RCC 7860 (cell line): ENCODE results near the gene CSRNP2.

Experiments
- DNase-seq: peaks from one replicate; pipeline ENCODE4 v3.0.0-alpha.2; 2015; ENCODE audit warnings: low spot score
- FAIRE-seq: peaks from 2 replicates; lab custom pipeline; 2012; peaks lifted over from hg19 to GRCh38; lab: Jason Lieb, UNC

CSRNP2 gene, protein sequence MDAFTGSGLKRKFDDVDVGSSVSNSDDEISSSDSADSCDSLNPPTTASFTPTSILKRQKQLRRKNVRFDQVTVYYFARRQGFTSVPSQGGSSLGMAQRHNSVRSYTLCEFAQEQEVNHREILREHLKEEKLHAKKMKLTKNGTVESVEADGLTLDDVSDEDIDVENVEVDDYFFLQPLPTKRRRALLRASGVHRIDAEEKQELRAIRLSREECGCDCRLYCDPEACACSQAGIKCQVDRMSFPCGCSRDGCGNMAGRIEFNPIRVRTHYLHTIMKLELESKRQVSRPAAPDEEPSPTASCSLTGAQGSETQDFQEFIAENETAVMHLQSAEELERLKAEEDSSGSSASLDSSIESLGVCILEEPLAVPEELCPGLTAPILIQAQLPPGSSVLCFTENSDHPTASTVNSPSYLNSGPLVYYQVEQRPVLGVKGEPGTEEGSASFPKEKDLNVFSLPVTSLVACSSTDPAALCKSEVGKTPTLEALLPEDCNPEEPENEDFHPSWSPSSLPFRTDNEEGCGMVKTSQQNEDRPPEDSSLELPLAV

DNA sequence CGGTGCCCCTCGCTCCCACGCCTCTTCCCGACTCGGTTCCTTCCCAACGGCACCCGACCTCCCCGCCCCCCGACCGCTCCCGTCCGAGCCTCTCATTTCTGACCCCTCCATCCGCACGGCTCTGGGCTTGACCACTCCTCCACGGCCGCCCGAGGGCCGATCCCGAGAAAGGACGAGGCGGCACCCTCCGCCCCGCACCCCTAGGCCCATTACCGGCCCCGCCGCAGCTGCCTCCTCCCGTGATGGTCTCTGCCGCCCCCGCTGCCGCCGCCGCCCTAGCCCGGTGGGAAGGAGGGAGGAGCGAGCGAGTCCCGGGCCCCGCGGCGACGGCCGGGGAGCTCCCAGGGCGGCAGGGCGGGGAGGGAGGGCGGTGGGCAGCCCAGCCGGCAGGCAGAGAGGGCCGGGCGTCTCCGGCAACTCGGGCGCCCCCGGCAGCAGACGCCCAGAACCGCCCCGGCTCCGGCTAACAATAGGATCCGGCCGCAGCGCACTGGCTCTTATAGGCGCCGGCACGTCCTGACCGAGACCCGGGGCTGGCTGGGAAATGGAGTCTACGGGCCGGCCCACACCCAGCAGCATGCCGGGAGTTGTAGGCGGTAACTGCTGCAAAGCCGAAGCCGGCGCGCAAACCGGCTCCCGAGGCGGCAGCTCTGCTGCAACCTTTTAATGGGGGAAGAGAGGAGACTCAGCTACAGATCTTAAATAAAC lies at the start of gene CSRNP2:
CSRNP2 (minus strand) TSS at position 471 of the 708 bp plus-strand sequence. CDS start 7,035 bp downstream, outside the sequence.
- FAIRE-seq: no peak
- peak; percentile 84 for DNase-seq

DNA sequence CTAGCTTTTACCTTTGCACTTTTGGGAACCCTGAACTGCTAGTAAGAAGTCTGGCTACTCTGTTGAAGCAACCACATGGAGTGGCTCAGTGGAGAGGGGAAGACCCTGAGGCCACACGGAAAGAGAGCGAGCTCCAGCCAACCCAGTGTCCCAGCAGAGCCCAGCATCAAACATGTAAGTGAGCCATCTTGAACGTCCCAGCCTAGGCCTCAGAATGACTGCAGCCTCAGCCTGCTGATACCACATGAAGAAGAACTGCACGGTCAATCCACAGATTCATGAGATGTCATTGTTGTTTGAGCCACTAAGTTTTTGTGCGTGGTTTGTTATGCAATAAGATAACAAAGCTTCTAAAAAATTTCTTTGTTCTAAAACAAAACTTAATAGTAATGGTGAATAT lies 49.3 kb upstream of the CSRNP2 start:
- FAIRE-seq (no peak), DNase-seq (no peak)

DNA sequence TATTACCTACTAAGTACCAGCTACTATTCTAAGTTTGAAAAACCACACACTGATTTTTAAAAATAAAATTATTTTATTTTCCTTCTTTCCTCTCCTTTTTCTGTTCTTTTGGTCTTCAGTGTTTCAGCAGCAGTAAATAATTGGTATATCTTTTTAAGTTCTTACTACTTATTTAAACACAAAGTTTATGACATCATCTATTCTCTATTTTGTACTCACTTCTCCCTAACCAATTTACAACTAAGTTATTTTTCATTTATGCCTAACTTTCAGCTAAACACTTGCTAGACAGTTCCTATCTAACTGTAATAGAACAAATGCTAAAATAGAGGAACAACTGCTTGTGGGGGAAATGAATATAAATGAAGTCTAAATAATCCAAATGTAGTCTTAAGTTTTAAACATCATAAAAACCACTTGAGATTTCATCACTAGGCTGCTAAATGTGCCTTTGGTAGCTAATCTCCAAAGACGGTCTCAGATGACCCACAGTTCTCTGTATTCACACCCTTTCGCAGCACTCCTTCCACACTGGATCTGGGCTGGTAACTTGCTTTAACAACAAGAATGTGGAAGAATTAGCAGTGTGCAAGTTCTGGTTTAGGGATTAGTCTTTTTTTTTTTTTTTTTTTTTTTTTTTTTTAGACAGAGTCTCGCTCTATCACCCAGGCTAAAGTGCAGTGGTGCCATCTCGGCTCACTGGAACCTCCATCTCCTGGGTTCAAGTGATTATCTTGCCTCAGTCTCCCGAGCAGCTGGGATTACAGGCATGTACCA lies 48.5 kb upstream of the CSRNP2 start:
- DNase-seq: no peak
- no peak for FAIRE-seq

DNA sequence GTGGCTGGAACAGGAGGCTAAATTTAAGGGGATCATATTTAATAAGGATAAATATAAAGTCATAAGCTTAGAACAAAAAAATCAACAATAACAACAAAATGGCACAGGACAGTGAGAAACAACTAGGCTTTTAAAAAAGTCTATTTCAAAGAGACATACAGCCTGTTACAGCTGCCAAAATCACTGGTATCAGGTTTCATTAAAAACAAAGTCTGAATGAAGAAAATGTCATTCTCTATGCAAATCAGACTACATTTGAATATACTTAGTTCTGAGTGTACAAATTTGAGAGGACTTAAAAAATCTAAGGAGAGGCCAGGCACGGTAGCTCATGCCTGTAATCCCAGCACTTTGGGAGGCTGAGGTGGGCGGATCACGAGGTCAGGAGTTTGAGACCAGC lies 45.5 kb upstream of the CSRNP2 start:
- DNase-seq (no peak), FAIRE-seq (no peak)

DNA sequence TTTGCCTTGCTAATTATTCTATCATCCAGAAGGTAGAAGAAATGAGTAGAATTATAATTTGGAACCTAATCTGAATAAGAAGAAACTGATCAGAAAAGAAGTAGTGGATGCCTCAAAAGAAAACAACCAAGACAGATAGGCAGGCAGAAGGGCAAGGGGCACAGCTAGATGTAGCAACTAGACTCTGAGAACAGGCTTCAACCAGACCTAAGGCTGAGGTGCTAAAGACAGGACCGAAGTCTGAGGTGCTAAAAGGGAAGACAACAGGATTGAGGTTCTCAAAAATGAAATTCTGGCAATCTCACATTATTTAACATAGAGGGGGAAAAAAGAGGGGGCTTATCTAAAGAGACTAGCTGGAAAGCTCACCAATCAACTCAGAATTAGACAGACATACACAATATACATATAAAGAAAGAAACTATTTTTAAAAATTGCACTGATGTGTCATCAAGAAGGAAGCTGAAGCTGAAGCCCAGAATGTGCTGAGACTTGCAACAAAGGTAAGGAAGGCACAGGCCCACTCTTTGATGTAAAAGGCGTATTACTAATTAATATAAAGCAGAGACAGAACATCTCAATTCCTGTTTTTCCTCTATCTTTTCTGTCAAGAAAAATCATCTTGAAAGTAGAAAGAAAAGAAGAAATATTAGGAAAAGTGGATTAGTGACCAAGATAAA lies 43.8 kb upstream of the CSRNP2 start:
- FAIRE-seq (no peak), DNase-seq (no peak)

DNA sequence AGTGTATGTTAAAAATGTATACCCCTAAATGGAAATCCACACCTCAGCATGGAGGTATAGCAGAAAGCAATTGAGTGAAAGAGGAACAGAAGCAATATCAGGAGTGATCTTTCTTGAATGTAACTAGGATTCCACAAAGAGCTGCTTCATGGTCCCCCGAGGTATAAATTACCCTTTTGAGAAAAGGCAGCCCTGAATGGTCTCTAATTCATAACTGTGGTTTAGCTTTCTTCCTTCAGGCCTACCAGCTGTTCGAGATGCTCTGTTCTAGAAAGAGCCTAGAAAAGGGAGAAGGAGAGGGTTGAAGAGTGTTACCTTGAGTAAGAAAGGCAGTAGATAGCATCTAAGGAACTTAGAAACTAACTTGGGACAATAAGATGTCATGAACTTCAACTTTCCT lies 42.9 kb upstream of the CSRNP2 start:
- DNase-seq: no peak

DNA sequence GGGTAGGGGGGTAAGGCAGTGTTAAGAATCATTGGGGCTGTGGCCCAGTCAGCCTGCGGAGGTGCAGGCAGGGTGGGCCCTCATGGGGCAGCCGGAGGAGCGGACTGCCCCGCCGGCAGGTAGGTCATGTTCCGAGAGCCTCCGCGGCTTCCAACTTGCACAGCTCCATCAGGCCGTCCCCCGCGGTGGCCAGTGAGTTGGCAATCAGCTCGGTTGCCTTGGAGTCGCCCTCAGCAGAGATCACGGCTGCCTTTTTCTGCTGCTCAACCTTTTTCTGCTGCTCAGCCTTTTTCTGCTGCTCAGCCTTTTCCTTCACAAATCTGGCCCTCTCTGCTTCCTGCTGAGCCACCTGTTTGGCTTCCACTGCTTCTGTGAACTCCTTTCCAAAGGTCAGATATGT lies 41.1 kb upstream of the CSRNP2 start:
- no peak for DNase-seq
- no peak for FAIRE-seq

More for the DNA sequence above, 42.9 kb upstream of the CSRNP2 start:
- no peak for FAIRE-seq

DNA sequence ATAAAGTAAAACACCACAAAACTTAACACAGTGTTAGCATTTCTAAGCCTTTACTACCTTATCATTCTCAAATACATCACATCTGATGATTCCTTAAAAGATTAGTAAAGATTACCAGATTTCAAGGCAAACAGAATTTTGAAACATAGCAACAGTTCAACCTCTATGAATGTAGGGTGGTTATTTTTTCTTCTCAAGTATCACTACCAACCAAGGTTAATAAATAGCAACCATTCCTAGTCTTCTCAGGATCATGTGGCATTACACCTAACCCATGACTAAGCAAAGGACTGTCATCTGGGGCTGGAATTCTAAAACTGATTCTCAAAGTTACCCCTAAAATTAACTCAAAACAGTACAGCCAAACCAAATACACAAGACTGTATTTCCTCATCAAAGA lies 39.4 kb upstream of the CSRNP2 start:
- FAIRE-seq (peak; percentile 87), DNase-seq (peak; percentile 81)

DNA sequence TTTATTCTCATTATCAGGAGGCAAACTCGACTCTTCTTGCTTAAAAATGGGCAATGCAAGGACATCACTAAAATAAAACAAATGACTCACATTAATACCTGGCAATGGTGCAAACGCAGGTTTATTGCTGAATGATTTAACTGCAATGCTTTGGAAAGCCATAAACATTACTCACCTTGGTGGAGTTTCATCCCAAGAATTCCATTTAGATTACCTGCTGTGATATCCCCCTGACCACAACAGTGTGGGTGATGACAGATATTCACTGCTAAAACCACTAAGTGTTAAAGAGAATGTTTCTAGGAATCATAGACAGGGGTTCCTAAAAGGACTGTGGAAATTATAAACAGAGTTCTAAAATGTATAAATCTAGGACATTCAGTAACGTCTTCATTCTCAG lies 35.3 kb upstream of the CSRNP2 start:
- DNase-seq (peak; percentile 90), FAIRE-seq (peak; percentile 97)

DNA sequence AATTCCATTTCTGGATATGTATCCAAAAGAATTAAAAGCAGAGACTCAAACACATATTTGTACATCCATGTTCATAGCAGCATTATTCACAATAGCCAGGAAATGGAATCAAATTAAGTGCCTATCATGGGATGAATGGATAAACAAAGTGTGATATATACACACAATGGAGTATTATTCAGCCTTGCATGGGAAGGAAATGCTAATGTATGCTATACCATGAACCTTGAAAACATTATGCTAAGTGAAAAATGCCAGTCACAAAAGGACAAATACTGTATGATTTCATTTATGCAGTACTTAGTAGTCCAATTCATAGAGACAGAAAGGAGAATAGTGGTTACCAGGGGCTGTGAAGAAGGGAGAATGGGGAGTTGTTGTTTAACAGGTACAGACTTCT lies 32.1 kb upstream of the CSRNP2 start:
- no peak for FAIRE-seq

DNA sequence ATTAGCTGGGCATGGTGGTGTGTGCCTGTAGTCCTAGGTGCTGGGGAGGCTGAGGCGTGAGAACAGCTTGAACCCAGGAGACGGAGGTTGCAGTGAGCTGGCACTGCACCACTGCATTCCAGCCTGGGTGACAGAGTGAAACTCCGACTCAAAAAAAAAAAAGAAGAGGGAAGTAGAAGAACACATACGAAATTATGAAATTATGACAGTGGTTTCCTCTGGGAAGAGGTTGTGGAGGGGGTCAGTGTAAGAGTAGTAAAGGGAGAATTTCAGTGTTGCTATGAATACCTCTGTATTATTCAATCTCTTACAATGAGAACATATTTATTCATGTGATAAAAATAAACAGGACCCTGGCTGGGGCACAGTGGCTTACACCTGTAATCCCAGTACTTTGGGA lies 24.7 kb upstream of the CSRNP2 start:
- DNase-seq (no peak), FAIRE-seq (no peak)

More for the DNA sequence above, 32.1 kb upstream of the CSRNP2 start:
- DNase-seq: no peak

DNA sequence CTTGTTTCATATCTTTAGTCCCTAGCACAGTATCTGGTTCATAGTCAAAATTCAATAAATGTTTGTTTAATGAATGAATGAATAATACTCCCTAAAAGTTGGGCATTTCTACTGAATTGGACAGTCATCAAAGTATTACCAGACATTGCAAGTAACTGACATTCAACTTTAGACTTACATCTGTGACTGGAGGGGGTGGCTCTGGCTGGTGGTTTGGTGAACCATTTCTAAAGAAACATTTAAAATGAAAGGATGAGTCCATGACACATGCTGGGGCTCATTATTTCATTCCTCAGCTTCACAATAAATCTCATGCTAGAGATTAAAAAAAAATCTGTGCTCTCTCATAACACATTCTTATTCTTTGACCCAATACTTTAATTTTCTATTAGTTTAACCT lies 20.6 kb upstream of the CSRNP2 start:
- FAIRE-seq (no peak), DNase-seq (no peak)

DNA sequence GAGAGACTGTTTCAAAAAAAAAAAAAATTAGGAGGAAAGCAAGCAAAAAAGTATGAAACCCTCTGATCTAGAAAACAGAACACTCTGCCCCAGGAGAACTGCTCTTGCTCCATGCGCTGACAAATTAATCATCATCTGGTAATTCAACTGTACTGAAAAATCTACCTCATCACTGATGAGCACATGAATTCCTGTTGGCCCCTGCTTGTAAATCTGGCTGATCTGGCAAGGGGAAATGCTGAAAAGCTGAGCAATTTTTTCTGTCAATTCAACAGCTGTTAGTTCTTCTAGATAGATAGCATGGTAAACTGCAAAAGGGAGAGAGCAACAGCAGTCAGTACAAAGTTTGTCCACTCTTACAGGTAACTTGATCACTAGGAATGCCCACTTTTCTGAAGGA lies 15.2 kb upstream of the CSRNP2 start:
- DNase-seq (no peak), FAIRE-seq (no peak)

DNA sequence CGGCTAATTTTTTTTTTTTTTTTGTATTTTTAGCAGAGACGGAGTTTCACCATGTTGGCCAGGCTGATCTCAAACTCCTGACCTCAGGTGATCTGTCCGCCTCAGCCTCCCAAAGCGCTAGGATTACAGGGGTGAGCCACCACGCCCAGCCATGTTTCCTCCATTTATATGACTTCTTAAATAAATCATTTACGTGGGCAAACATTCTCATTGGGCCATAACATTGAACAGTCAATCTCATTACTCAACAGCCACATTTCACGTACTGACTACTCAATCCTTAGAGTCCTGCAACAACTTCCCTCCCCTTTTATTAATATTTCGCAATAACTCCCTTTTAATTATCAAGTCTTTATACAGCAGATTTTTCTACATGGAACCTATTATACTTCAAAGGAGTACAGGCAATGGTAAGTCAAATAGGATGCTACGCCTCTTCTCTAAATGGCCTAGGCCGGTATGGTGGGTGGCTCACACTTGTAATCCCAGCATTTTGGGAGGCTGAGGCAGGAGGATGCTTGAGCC lies 7.4 kb upstream of the CSRNP2 start:
- DNase-seq (no peak), FAIRE-seq (no peak)

DNA sequence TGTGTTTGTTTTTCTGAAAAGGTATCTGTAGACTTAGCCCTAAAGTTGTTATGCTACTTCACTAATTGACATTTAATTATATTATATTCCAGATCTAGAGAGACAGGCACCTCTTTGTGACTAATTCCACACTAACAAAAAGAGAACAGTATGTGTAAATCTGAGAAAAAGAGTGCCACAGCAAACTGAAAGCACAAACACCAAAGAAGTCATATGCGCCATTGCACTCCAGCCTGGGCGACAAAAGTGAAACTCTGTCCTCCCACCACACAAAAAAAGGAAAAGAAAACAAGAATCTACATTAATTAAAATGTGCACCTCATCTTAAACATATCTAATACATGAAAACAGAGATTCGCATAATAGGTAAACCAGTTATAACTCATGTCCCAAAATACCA lies 4.4 kb upstream of the CSRNP2 start:
- FAIRE-seq: no peak
- DNase-seq: no peak

DNA sequence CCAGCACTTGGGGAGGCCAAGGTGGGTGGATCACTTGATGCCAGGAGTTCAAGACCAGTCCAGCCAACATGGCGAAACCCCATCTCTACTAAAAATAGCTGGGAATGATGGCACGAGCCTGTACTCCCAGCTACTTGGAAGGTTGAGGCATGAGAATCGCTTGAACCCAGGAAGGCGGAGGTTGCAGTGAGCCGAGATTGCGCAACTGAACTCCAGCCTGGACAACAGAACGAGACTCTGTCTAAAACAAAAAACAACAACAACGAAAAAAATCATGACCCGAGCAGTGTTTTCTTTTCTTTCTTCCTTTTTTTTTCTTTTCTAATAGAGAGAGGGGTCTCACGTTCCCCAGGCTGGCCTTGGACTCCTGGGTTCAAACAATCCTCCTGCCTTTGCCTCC lies 3.5 kb upstream of the CSRNP2 start:
- no peak for FAIRE-seq
- DNase-seq: no peak

DNA sequence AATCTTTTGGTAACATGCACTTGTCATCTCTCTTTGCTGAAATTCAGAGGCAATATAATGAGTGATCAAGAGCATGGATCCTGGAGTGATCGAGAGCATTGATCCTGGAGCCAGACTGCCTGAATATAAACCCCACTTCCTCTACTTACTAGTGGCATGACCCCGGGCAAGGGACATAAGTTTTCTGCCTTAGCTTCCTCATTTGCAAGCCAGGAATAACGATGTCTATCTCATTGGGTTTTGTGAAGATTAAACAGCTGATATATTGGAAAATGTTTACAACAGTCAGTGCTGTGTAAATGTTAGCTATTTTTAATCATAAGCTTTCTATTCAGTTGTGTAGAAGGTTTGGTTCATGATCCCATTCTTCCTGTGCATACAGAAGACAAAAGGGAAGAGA lies 2.4 kb upstream of the CSRNP2 start:
- FAIRE-seq (no peak), DNase-seq (no peak)

DNA sequence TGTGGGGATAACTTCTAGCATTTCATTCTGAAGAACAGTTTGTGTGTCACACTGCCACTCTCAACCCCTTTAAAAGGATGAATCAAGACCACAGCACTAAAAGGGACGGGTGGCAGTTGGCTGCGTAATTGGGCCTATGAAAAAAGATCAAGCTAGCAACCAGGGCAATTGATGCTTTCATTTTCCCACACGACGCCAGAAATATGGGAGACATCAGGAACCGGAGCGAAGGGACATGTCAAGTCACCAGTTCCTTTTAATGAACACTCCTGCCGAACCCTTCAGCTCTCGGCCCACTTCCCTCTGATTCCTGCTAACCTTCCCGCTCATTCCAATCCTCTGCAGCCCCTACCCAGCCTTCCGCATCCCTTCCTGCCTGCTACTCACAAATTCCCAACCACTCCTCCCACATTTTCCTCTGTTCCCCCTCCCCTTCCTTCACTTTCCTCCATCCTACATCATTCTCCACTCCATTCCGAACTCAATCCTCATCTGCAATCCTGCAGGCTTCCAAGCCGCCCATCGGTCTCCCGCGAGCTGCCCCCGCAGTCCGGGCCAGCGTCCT lies 753 bp downstream of the CSRNP2 start:
- DNase-seq: peak; percentile 13
- no peak for FAIRE-seq

DNA sequence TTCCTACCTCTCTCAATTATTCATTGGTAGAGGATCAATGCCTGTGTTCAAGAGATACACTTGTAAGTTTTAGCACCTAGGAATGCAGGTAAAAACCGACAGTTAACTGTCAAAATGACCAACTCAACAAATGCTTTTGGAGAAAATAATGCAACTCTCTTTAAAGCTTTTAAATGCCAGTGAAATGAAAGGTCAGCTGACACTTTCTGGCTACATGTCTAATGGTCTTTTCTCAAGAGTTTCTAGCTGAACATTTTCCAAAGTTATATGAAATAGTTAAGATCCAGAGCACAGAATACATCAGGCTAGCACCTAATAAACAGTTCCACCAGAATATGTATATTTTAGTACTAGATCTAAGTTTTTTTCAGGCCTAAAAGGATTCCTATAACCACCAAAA lies 2.0 kb downstream of the CSRNP2 start:
- FAIRE-seq (no peak), DNase-seq (no peak)

DNA sequence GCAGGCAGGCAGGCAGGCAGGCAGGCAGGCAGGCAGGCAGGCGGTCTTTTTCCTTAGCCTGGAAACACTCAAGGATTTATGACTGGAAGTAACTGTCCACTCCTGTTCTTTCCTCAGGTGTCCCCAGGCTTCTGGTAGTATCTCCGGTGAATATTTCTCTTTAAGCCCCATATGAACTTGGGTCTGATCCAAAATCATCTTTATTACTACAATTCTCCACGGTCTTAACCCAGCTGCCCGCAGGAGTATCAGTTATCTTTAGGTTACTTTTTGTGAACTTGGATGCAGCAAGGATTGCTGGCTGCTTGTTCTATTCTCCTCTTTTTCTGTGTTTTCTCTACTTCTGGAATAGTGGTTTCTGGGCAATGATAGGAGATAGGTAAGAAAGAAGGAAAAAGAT lies 3.3 kb downstream of the CSRNP2 start:
- DNase-seq: no peak
- FAIRE-seq: no peak
